IgD-negative memory B cell (primary cell): ENCODE measurements around the gene FAM184B. TPM values are rescaled to one million over a fixed set of nuclear protein-coding genes. Genes with fewer than 3 reads are reported as not detected.

Experiments used
- H3K27ac Mint-ChIP-seq, 3 donors: one replicate each; pipeline ENCODE4 v1.8.0; 2020 to 2022; ENCODE audit warnings: mild to moderate bottlenecking in 3 of 3, mixed read lengths in 3 of 3, moderate library complexity in 1 of 3
- H3K27me3 Mint-ChIP-seq: one replicate; pipeline ENCODE4 v1.8.0; 2021; ENCODE audit warnings: mixed read lengths
- H3K36me3 Mint-ChIP-seq: one replicate; pipeline ENCODE4 v1.8.0; 2020; ENCODE audit warnings: mild to moderate bottlenecking, mixed read lengths
- H3K4me1 Mint-ChIP-seq, 3 donors: one replicate each; pipeline ENCODE4 v1.8.0; 2020 to 2022; ENCODE audit warnings: mixed read lengths in 3 of 3, mild to moderate bottlenecking in 1 of 3
- H3K4me3 Mint-ChIP-seq, 4 donors: one replicate each; pipeline ENCODE4 v1.8.0; 2020 to 2022; ENCODE audit warnings: mild to moderate bottlenecking in 4 of 4, mixed read lengths in 4 of 4, moderate library complexity in 3 of 4
- H3K9me3 Mint-ChIP-seq, 3 donors: one replicate each; pipeline ENCODE4 v1.8.0; 2020 to 2021; ENCODE audit warnings: mixed read lengths in 3 of 3, mild to moderate bottlenecking in 1 of 3
- polyA plus RNA-seq: library from polyadenylated mRNA; unstranded; fragments of 300-500 nt; fragmentation: Illumina TruSeq; gene quantifications from one replicate; pipeline ENCODE4 v1.2.3, GENCODE V29; 2021

FAM184B gene
- polyA plus RNA-seq, 1 donor from 2014 or later = not detected

- Mint-ChIP-seq H3K9me3 (no peaks in the 10 kb centered on the region), H3K4me3 (no peak overlapping the region), H3K27ac (no peak overlapping the region), H3K27me3 (no peaks in the 10 kb centered on the region), H3K4me1 (peaks cover 0 to 1% (median 0%) of the 10 kb centered on the region in 3 donors), H3K36me3 (peaks cover 4% of the 10 kb centered on the region)
Observed at GRCh38 chr4:17633600-17633999, 147.8 kb downstream of the FAM184B start.

DNA sequence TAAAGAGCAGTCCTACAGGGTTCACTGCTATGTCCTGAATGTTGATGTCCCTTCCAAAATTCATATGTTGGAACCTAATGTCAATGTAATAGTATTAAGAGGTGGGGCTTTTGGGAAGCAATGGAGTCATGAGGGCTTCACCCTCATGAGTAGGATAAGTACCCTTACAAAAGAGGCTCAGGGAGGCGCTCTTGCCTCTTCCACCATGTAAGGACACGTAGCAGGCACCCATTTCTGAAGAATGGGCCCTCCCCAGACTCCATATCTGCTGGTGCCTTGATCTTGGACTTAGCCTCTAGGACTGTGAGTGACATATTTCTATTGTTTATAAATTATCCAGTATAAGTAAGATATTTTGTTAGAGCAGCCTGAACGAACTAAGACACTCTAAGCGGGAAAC, 151.2 kb downstream of the FAM184B start:
- Mint-ChIP-seq H3K36me3 (peaks cover 4% of the 10 kb centered on the region), H3K9me3 (no peaks in the 10 kb centered on the region), H3K27me3 (no peaks in the 10 kb centered on the region), H3K4me3 (no peak overlapping the region), H3K4me1 (peaks cover 0 to 3% (median 0%) of the 10 kb centered on the region in 3 donors), H3K27ac (no peak overlapping the region)

- Mint-ChIP-seq H3K27ac (no peak overlapping the region), H3K4me3 (no peak overlapping the region), H3K9me3 (no peaks in the 10 kb centered on the region), H3K36me3 (peaks cover 1% of the 10 kb centered on the region), H3K27me3 (no peaks in the 10 kb centered on the region), H3K4me1 (peaks cover 1 to 9% (median 4%) of the 10 kb centered on the region in 3 donors)
Observed at GRCh38 chr4:17624821-17625220, 156.6 kb downstream of the FAM184B start.

GRCh38 chr4:17623451-17624001, 157.9 kb downstream of the FAM184B start:
- H3K4me1 Mint-ChIP-seq = peaks cover 11 to 13% (median 11%) of the 10 kb centered on the region in 3 donors
- H3K4me3 Mint-ChIP-seq = no peak overlapping the region
- no peaks in the 10 kb centered on the region for H3K27me3 Mint-ChIP-seq
- peaks cover 1% of the 10 kb centered on the region for H3K36me3 Mint-ChIP-seq
- no peaks in the 10 kb centered on the region for H3K9me3 Mint-ChIP-seq
- no peak overlapping the region for H3K27ac Mint-ChIP-seq

DNA sequence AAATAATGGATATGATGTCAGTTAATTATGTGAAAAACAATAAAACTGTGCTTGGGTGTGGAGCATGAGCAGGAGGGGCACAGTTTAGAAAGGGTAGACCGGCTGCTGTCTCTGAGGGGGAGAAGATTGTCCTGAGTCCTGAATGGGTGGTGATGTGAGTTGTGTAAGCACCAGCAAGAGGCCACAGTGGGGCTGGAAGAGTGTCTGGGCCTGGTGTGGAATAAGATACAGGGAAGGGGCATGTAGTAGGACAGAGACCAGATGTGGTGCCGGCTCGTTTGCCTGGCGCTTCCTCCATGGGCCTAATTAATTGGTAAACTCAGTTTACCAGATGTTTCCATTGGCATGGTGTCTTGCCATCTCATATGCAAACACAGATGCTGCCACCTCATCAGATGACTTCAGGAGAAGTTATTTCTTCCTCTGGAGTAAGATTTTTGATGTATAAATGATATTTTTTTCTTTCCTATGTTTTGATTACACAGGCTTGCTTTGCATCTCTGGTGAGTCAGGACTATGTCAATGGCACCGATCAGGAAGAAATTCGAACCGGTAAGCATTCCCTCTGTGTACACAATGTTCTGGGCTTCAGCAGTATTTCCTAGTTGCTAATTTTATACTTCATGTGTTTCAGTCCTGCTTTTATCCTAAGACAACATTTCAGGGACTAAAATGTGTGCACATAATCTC, 161.9 kb downstream of the FAM184B start:
- Mint-ChIP-seq H3K27me3 (no peaks in the 10 kb centered on the region), H3K36me3 (peaks cover 1% of the 10 kb centered on the region), H3K4me3 (peak overlapping the region in 1 of 4 donors; percentile 48), H3K4me1 (peaks cover 24 to 31% (median 26%) of the 10 kb centered on the region in 3 donors), H3K27ac (no peak overlapping the region), H3K9me3 (no peaks in the 10 kb centered on the region)

DNA sequence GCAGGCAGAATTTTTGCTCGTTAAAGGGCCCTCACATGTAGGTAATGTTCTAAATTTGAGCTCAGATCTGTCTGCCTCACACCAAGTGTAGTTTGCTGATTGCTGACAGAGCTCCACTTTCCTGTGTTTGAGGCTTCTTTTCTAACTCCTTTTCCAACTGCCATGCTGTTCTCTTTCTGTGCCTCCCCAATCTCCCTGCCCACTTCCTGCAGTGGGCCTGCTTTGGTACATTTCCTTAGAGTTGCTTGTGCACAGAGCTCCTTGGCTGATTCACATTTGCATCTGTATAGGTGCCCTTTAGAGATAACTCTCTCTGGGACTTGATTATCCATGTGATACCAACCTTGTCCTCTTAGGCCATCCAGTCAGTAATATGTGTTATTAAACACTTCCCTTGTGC, 162.5 kb downstream of the FAM184B start:
- Mint-ChIP-seq H3K27ac (no peak overlapping the region), H3K4me1 (peaks cover 25 to 30% (median 26%) of the 10 kb centered on the region in 3 donors), H3K36me3 (peaks cover 1% of the 10 kb centered on the region), H3K9me3 (no peaks in the 10 kb centered on the region), H3K4me3 (peak overlapping the region in 3 of 4 donors; percentile 30 to 38 (median 34)), H3K27me3 (no peaks in the 10 kb centered on the region)

DNA sequence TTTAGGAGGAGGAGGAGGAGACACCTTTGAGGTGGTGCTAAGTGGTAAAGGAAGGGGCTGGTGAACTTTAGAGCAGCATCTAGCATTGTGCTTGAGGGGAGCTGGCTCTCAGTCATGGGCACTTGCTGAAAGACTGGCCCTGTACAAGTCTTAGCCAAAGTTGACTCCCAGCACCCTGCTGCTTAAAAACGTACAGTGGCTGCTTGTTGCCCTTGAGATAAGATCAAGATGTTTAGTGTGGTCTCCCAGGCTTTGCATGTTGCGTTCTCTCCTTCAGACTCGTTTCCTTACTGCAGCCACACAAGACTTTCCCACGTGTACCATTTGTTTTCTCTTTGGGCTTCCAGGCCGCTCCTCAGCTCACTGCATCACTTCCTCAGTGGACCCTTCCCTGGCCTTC, 165.1 kb downstream of the FAM184B start:
- peak overlapping the region; percentile 60 to 89 (median 78) for H3K4me3 Mint-ChIP-seq
- H3K36me3 Mint-ChIP-seq = no peaks in the 10 kb centered on the region
- peaks cover 24 to 29% (median 27%) of the 10 kb centered on the region in 3 donors for H3K4me1 Mint-ChIP-seq
- peak overlapping the region in 1 of 3 donors; percentile 78 for H3K27ac Mint-ChIP-seq
- no peaks in the 10 kb centered on the region for H3K27me3 Mint-ChIP-seq
- H3K9me3 Mint-ChIP-seq = no peaks in the 10 kb centered on the region

GRCh38 chr4:17614416-17615299, 166.8 kb downstream of the FAM184B start, which contains the start of gene MED28:
Gene MED28 (plus strand): TSS chr4:17614641. CDS start chr4:17614655, 14 bp downstream.
- Mint-ChIP-seq H3K27me3 (no peaks in the 10 kb centered on the region), H3K36me3 (peaks cover 2% of the 10 kb centered on the region), H3K4me3 (peak within 1 kb of the TSS; percentile 93 to 100 (median 96)), H3K4me1 (peaks cover 21 to 27% (median 26%) of the 10 kb centered on the region in 3 donors), H3K27ac (peak within 1 kb of the TSS; percentile 92 to 99 (median 98)), H3K9me3 (no peaks in the 10 kb centered on the region)

- Mint-ChIP-seq H3K4me3 (peak overlapping the region; percentile 93 to 100 (median 96)), H3K36me3 (peaks cover 2% of the 10 kb centered on the region), H3K27ac (peak overlapping the region; percentile 92 to 99 (median 98)), H3K4me1 (peaks cover 19 to 20% (median 19%) of the 10 kb centered on the region in 3 donors), H3K9me3 (no peaks in the 10 kb centered on the region), H3K27me3 (no peaks in the 10 kb centered on the region)
Observed at GRCh38 chr4:17613761-17614415, 167.5 kb downstream of the FAM184B start.

- Mint-ChIP-seq H3K4me1 (no peaks in the 10 kb centered on the region), H3K27ac (no peak overlapping the region), H3K4me3 (no peak overlapping the region), H3K36me3 (peaks cover 7% of the 10 kb centered on the region), H3K27me3 (no peaks in the 10 kb centered on the region), H3K9me3 (no peaks in the 10 kb centered on the region)
Observed at GRCh38 chr4:17605236-17605635, 176.2 kb downstream of the FAM184B start.

GRCh38 chr4:17599826-17600225, 181.6 kb downstream of the FAM184B start:
- Mint-ChIP-seq H3K4me1 (peaks cover 8 to 9% (median 9%) of the 10 kb centered on the region in 3 donors), H3K27me3 (no peaks in the 10 kb centered on the region), H3K27ac (no peak overlapping the region), H3K4me3 (no peak overlapping the region), H3K9me3 (no peaks in the 10 kb centered on the region), H3K36me3 (peaks cover 14% of the 10 kb centered on the region)

- Mint-ChIP-seq H3K27ac (peak overlapping the region in 1 of 3 donors; percentile 46), H3K36me3 (peaks cover 16% of the 10 kb centered on the region), H3K9me3 (no peaks in the 10 kb centered on the region), H3K4me1 (peaks cover 19 to 24% (median 21%) of the 10 kb centered on the region in 3 donors), H3K27me3 (no peaks in the 10 kb centered on the region), H3K4me3 (peak overlapping the region in 1 of 4 donors; percentile 59)
Observed at GRCh38 chr4:17597517-17597916, 183.9 kb downstream of the FAM184B start.

GRCh38 chr4:17595471-17596005, 185.9 kb downstream of the FAM184B start:
- Mint-ChIP-seq H3K4me3 (peak overlapping the region in 3 of 4 donors; percentile 5 to 49 (median 37)), H3K27ac (peak overlapping the region in 2 of 3 donors; percentile 24 to 74), H3K4me1 (peaks cover 26 to 33% (median 26%) of the 10 kb centered on the region in 3 donors), H3K36me3 (peaks cover 19% of the 10 kb centered on the region), H3K9me3 (no peaks in the 10 kb centered on the region), H3K27me3 (no peaks in the 10 kb centered on the region)

DNA sequence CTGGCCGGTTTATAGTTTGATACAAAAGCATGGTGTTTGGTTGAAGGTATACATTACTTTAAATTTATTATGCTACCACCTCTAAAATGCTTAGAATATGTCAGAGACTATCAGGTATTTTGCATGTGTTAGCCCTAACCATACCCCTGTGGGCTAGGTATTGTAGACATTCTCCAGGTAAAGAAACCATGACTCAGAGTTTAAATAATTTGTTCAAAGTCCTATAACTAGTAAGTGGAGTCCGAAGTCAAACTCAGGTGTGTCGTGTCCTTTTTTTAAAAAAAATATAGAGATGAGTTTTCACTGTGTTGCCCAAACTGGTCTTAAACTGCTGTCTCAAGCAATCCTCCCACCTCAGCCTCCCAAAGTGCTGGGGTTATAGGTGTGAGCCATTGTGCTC, 192.1 kb downstream of the FAM184B start:
- Mint-ChIP-seq H3K27ac (no peak overlapping the region), H3K4me3 (no peak overlapping the region), H3K27me3 (no peaks in the 10 kb centered on the region), H3K4me1 (peaks cover 14 to 19% (median 15%) of the 10 kb centered on the region in 3 donors), H3K36me3 (peaks cover 17% of the 10 kb centered on the region), H3K9me3 (no peaks in the 10 kb centered on the region)
